Right lobe of liver (tissue), 6 donors: ENCODE results near the gene BAIAP2L2. TPM values are rescaled to one million over a fixed set of nuclear protein-coding genes. Genes with fewer than 3 reads are reported as not detected.
"Not testable (repeated sequence)": the region's sequence is repeated elsewhere in the genome, so short reads cannot be mapped to it uniquely, and the experiment has no call there.

Experiments used
- ATAC-seq, 4 donors: fragments of 200-7000 bp; cut with Tn5 transposase; one replicate each; pipeline ENCODE4 v1.9.1; 2020; ENCODE audit warnings: mild to moderate bottlenecking in 4 of 4, moderate library complexity in 4 of 4
- DNase-seq, 3 donors: peaks; one replicate each; pipeline ENCODE4 v3.0.0-alpha.2; 2020
- H3K27ac ChIP-seq, 3 donors: fragments of 200-600 bp; one replicate each; pipeline ENCODE4 v1.8.0; 2022
- H3K27me3 ChIP-seq, 2 donors: fragments of 200-600 bp; one replicate each; pipeline ENCODE4 v1.8.0; 2022
- H3K36me3 ChIP-seq, 4 donors: fragments of 200-600 bp; sonication (generic) in 1 of 4; one replicate each; pipeline versions ENCODE4 v1.5.1 to v1.8.0; 2017 to 2022; ENCODE audit warnings: control low read depth in 1 of 4
- H3K4me1 ChIP-seq, 4 donors: fragments of 200-600 bp; sonication (generic) in 1 of 4; one replicate each; pipeline versions ENCODE4 v1.5.1 to v1.8.0; 2017 to 2022; ENCODE audit warnings: control low read depth in 1 of 4
- H3K4me3 ChIP-seq, 3 donors: fragments of 200-600 bp; one replicate each; pipeline ENCODE4 v1.8.0; 2022
- H3K9me3 ChIP-seq, 4 donors: fragments of 200-600 bp; sonication (generic) in 1 of 4; one replicate each; pipeline versions ENCODE4 v1.5.1 to v1.8.0; 2017 to 2022; ENCODE audit warnings: control low read depth in 1 of 4
- CTCF ChIP-seq, 4 donors: fragments of 200-600 bp in 3 of 4; fragments of 450-650 bp in 1 of 4; IDR thresholded peaks; one replicate each; pipeline versions ENCODE4 v1.5.1 to v1.8.0; 2016 to 2022; ENCODE audit warnings: antibody characterized with exemption in 4 of 4, mild to moderate bottlenecking in 2 of 4
- POLR2A ChIP-seq: fragments of 450-650 bp; IDR thresholded peaks from one replicate; pipeline ENCODE4 v1.6.1; 2017; ENCODE audit warnings: antibody characterized with exemption, mild to moderate bottlenecking
- WGBS: methylation state at CpG from one replicate; pipeline ENCODE4 v1.1.6; 2018; ENCODE audit warnings: low coverage, low lambda C conversion rate; ENCODE audit not compliant: insufficient coverage; ENCODE audit errors: missing lambda C conversion rate; 5-methylcytosine and 5-hydroxymethylcytosine counted together
- intact Hi-C, 2 donors: fragments of 100-400 bp; cut with DNase I; formaldehyde crosslinking; loops; one replicate each; pipeline versions ENCODE4 v1.11.2 to v1.14.1; 2022
- total RNA-seq, 6 experiments: library from RNA; depleted of rRNA in 2 of 6; stranded (reverse); fragments of >200 nt in 2 of 6; fragmentation: NEBNext Ultra II Directional in 3 of 6; extraction: Animal tissue kit (Norgen Biotek cat#: 25700) in 3 of 6; gene quantifications; one replicate each; pipeline versions ENCODE4 v1.1.0 to v1.2.4, GENCODE V29; 2016 to 2023
- donor health status: DM: no; HTN: yes; CAD: no.
- donor health status: DM: no; HTN: no; CAD: no.
- donor health status: DM: no; HTN: no; CAD: no.
- donor health status: DM: no; HTN: yes; CAD: no.
- donor health status: DM: no; HTN: yes; CAD: no.

The BAIAP2L2 gene
- total RNA-seq, 6 experiments from 2014 or later: 0.79 to 5.0 (median 1.4) TPM

DNA sequence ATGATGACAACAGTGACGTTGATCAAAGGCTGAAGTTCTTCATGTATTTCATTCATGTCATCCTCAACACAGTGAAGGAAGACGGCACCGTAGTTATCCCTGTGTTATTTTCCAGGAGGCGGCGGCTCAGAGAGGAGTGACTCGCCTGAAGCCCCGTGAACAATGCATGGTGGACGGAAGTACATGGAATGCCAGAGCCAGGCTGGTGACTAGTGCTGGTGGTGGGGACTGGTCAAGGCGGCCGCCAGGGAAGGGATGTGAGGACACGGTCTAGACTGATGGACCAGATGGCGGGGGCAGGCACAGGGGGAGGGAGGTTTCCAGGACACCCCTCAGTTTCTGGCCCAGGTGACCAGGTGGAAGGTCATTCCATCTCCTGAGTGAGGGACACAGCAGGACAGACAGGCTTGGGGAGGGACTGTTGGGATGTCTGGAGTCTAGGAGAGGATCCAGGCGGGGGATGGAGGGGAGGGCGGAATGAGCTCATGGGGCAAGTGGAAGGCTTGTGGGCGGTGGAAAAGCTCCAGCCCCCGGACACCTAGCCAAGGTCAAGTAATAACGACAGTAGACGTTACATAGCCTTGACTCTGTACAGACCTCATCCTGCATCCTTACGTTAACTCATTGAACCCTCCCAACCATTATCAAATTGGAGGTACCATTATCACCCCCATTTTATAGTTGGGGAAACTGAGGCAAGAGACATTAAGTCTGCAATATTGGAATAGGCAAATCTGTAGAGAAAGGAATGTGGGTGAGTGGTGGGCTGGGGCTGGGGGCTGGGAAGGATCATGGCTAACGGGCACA, 69.3 kb downstream of the BAIAP2L2 start:
- H3K27me3 ChIP-seq: no peaks in the 10 kb centered on the region
- no peaks in the 10 kb centered on the region for H3K4me1 ChIP-seq
- no peak overlapping the region for H3K4me3 ChIP-seq
- DNase-seq (no peak), ATAC-seq (no peak)
- intact Hi-C loops: no loop called here
- no peak overlapping the region for H3K27ac ChIP-seq
- H3K9me3 ChIP-seq: no peaks in the 10 kb centered on the region
- no peaks in the 10 kb centered on the region for H3K36me3 ChIP-seq
- TF ChIP-seq POLR2A (no peak), CTCF (IDR thresholded peaks at IDR 0.05) (no peak)
- WGBS: 80% methylated on average over 18 of the region's 20 CpGs

DNA sequence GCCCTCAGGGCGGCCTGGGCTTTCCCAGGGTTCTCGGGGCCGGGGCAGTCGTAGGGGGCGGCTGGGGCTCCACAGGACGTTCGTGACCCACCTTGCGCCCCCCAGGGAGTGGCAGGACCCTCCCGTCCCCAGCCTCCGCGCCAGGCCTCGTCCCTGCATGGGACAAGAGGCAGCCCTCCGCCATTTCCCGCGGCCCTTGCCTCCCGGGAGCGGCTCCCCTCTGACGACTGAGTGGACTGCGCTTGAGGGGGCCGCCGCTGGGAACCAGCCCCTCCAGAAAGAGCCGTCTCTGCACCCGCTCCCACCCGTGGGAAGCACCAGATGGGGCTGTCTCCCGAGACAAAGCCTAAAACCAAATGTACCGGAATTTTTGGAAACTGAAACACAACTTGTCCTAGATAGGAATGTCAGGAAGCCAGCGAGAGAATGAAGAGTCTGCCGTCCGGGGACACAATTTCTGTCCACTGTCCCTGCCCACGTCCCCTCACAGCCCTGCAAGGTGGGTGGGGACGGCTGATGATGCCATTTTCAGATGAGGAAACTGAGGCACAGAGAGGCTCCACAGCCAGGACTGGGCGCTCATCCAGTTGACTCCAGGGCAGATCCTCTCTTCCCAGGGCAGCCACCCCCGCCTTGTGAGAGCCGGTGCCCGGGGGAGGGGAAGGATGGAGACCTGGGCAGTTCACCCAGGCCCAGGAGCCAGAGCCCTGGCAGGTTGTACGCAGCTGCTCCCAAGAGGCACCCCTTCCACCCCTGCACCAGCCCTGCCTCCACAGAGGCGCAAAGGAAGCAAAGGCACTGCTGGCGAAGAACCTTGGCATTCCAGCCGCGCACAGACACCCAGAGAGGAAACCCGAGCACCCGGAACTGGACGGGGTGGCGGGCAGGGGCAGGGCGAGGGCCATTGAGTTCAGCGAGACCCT, 71.3 kb downstream of the BAIAP2L2 start:
- Histone ChIP-seq H3K4me1 (no peaks in the 10 kb centered on the region), H3K27ac (no peak overlapping the region), H3K27me3 (no peaks in the 10 kb centered on the region), H3K4me3 (no peak overlapping the region), H3K9me3 (no peaks in the 10 kb centered on the region), H3K36me3 (no peaks in the 10 kb centered on the region)
- TF ChIP-seq POLR2A (no peak), CTCF (IDR thresholded peaks at IDR 0.05) (no peak)
- DNase-seq (no peak), ATAC-seq (no peak)
- 81% methylated on average over 13 of the region's 46 CpGs for WGBS
- intact Hi-C loops: no loop called here

- intact Hi-C loops: no loop called here
- 96% methylated on average over 4 of the region's 23 CpGs for WGBS
- no peak for ATAC-seq
- H3K27me3 ChIP-seq: no peaks in the 10 kb centered on the region
- no peaks in the 10 kb centered on the region for H3K36me3 ChIP-seq
- no peaks in the 10 kb centered on the region for H3K4me1 ChIP-seq
- TF ChIP-seq CTCF (IDR thresholded peaks at IDR 0.05): no peak
- no peak for TF ChIP-seq POLR2A
- no peak overlapping the region for H3K4me3 ChIP-seq
- H3K27ac ChIP-seq: no peak overlapping the region
- H3K9me3 ChIP-seq: no peaks in the 10 kb centered on the region
- DNase-seq: no peak
These were observed 72.1 kb downstream of the BAIAP2L2 start for GRCh38 chr22:38038426-38038825.

DNA sequence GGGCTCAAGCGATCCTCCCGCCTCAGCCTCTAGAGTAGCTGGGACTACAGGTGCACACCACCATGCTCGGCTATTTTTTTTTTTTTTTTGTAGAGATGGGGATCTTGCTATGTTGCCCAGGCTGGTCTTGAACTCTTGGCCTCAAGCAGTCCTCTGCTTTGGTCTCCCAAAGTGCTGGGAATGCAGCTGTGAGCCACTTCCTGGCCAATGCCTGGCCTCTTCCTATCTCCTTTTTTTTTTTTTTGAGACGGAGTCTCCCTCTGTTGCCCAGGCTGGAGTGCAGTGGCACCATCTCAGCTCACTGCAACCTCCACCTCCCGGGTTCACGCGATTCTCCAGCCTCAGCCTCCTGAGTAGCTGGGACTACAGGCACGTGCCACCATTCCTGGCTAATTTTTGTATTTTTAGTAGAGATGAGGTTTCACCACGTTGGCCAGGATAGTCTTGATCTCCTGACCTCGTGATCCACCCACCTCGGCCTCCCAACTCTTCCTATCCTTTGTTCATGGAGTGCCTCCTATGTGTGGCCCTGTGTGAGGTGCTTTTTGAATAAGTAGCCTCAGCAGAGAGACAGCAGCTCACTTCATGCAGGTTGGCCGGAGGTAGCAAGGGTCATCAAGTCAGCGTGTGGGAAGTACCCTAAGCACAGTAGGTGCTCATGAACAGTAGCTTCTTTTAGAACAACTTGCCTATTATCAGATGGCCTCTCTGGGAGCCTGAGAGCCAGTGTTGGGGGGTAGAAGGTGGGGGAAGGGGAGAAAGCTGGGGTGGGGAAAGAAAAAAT, 72.9 kb downstream of the BAIAP2L2 start:
- H3K27me3 ChIP-seq, H3K4me3 ChIP-seq, intact Hi-C loops, H3K4me1 ChIP-seq, H3K27ac ChIP-seq, ATAC-seq, H3K9me3 ChIP-seq, DNase-seq, H3K36me3 ChIP-seq: not testable (repeated sequence)
- WGBS: 81% methylated on average over 13 of the region's 13 CpGs
